ENCODE results near the gene UMPS.

DNA sequence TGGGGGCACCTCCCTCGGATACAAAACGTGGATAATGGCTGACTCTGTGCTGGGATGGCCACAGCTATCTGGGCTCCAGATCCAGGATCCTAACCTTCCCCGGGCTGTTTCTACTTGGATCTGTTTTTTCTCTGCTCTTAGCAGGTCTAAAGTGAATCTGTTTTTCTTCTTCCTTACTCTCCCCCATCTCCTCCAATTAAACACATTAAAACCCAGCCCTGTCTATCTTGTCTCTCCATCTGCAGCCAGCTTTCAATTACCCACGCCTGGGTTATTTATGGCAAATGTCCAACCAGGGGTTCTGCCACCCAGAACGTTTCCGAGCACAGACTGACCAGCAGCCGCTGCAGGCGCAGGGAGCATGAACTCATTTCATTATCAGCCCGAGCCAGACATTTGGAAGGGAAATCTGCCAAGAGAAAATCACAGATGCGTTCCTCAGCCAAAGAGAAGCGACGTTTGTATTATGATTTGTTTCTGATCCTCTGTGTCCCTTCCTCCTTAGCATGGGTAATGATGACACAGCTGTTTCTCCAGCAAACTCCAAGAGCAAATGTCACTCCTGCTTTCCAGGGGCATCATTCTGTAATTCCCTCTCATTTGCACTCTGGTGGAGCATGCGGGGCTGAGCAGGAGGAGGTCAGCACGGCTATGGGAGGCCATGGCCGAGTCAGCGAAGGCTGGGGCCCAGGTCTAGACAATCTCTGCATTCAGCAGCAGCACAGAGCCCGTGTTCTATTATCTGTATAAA, 42.0 kb downstream of the UMPS start:
- TF ChIP-seq BHLHE40 (IDR thresholded peaks at IDR 0.05; ENCODE audit: low read depth, low read length) (no peak), POLR2A (IDR thresholded peaks at IDR 0.05; ENCODE audit: low read length) (no peak), EP300 (IDR thresholded peaks at IDR 0.05) (no peak)
- TF ChIP-seq, protein P1, sequence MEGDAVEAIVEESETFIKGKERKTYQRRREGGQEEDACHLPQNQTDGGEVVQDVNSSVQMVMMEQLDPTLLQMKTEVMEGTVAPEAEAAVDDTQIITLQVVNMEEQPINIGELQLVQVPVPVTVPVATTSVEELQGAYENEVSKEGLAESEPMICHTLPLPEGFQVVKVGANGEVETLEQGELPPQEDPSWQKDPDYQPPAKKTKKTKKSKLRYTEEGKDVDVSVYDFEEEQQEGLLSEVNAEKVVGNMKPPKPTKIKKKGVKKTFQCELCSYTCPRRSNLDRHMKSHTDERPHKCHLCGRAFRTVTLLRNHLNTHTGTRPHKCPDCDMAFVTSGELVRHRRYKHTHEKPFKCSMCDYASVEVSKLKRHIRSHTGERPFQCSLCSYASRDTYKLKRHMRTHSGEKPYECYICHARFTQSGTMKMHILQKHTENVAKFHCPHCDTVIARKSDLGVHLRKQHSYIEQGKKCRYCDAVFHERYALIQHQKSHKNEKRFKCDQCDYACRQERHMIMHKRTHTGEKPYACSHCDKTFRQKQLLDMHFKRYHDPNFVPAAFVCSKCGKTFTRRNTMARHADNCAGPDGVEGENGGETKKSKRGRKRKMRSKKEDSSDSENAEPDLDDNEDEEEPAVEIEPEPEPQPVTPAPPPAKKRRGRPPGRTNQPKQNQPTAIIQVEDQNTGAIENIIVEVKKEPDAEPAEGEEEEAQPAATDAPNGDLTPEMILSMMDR (IDR thresholded peaks at IDR 0.05) = no peak
